OCI-LY1 (cell line): Measurements from ENCODE around the gene SLC38A3.
"Not testable (repeated sequence)": the region's sequence is repeated elsewhere in the genome, so short reads cannot be mapped to it uniquely, and the experiment has no call there.

Experiments
- EZH2 ChIP-seq: fragments of 200-600 bp; sonication (generic), shearing (Covaris generic); IDR thresholded peaks from 2 replicates; pipeline ENCODE4 v1.8.0; 2017; ENCODE audit warnings: borderline replicate concordance, mixed run types, mild to moderate bottlenecking, antibody characterized with exemption, low read length, moderate library complexity, mixed read lengths
- TF ChIP-seq, protein P1 (sequence below): fragments of 200-600 bp; sonication (generic), shearing (Covaris generic); IDR thresholded peaks from 2 replicates; pipeline ENCODE4 v1.5.1; 2017; ENCODE audit warnings: mild to moderate bottlenecking, antibody characterized with exemption, low read length, moderate library complexity, mixed read lengths

DNA sequence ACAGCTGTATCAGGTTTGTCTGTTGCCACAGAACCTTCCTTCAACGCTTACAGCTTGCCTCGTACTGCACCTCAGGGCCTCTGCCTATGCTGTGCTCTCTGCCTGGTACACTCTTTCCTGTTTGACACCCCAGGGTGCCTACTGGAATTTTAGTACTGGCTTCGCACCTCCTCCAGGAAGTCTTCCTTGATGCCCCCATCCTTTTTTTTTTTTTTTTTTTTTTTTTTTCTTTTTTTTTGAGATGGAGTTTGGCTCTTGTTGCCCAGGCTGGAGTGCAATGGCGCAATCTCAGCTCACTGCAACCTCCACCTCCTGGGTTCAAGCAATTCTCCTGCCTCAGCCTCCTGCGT lies 6.3 kb downstream of the SLC38A3 start:
- TF ChIP-seq, protein P1, sequence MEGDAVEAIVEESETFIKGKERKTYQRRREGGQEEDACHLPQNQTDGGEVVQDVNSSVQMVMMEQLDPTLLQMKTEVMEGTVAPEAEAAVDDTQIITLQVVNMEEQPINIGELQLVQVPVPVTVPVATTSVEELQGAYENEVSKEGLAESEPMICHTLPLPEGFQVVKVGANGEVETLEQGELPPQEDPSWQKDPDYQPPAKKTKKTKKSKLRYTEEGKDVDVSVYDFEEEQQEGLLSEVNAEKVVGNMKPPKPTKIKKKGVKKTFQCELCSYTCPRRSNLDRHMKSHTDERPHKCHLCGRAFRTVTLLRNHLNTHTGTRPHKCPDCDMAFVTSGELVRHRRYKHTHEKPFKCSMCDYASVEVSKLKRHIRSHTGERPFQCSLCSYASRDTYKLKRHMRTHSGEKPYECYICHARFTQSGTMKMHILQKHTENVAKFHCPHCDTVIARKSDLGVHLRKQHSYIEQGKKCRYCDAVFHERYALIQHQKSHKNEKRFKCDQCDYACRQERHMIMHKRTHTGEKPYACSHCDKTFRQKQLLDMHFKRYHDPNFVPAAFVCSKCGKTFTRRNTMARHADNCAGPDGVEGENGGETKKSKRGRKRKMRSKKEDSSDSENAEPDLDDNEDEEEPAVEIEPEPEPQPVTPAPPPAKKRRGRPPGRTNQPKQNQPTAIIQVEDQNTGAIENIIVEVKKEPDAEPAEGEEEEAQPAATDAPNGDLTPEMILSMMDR = not testable (repeated sequence)
- TF ChIP-seq EZH2 = not testable (repeated sequence)
